Measurements from ENCODE around the gene HPD.

Gene HPD

GRCh38 chr12:121810833-121811433, 47.7 kb downstream of the HPD start:
- no peak for DNase-seq (ENCODE audit: low read depth)

- DNase-seq (ENCODE audit: low read depth), result no peak
Measured at GRCh38 chr12:121810234-121810817, 48.3 kb downstream of the HPD start.

GRCh38 chr12:121809712-121810116, 48.9 kb downstream of the HPD start:
- DNase-seq (ENCODE audit: low read depth), result no peak

- no peak for DNase-seq (ENCODE audit: low read depth)
Measured at GRCh38 chr12:121808623-121809022, 50.0 kb downstream of the HPD start.

- DNase-seq (ENCODE audit: low read depth), result no peak
Measured at GRCh38 chr12:121807642-121808347, 50.9 kb downstream of the HPD start.

GRCh38 chr12:121806546-121807423, 51.9 kb downstream of the HPD start:
- no peak for DNase-seq (ENCODE audit: low read depth)

GRCh38 chr12:121806009-121806545, 52.6 kb downstream of the HPD start:
- DNase-seq (ENCODE audit: low read depth), result no peak

- no peak for DNase-seq (ENCODE audit: low read depth)
Measured at GRCh38 chr12:121805171-121806008, 53.3 kb downstream of the HPD start.

- no peak for DNase-seq (ENCODE audit: low read depth)
Measured at GRCh38 chr12:121804417-121805111, 54.1 kb downstream of the HPD start.

- DNase-seq (ENCODE audit: low read depth), result no peak
Measured at GRCh38 chr12:121803861-121804416, 54.7 kb downstream of the HPD start, which contains the start of gene SETD1B. Gene SETD1B (plus strand): TSS chr12:121804009. CDS start chr12:121804738, 729 bp downstream.

- DNase-seq (ENCODE audit: low read depth), result peak; percentile 91
Measured at GRCh38 chr12:121802843-121803698, 55.6 kb downstream of the HPD start.

- no peak for DNase-seq (ENCODE audit: low read depth)
Measured at GRCh38 chr12:121802485-121802842, 56.2 kb downstream of the HPD start.

GRCh38 chr12:121801595-121802484, 56.8 kb downstream of the HPD start:
- DNase-seq (ENCODE audit: low read depth), result no peak

GRCh38 chr12:121800694-121801594, 57.7 kb downstream of the HPD start:
- no peak for DNase-seq (ENCODE audit: low read depth)

GRCh38 chr12:121799842-121800693, 58.6 kb downstream of the HPD start:
- DNase-seq (ENCODE audit: low read depth), result no peak

GRCh38 chr12:121799156-121799841, 59.4 kb downstream of the HPD start:
- DNase-seq (ENCODE audit: low read depth), result no peak
